Fibroblast of upper back skin (primary cell): ENCODE results near the gene CD72.

Experiments
- DNase-seq: peaks from one replicate; pipeline ENCODE4 v3.0.0-alpha.2; 2013

CD72 gene, protein sequence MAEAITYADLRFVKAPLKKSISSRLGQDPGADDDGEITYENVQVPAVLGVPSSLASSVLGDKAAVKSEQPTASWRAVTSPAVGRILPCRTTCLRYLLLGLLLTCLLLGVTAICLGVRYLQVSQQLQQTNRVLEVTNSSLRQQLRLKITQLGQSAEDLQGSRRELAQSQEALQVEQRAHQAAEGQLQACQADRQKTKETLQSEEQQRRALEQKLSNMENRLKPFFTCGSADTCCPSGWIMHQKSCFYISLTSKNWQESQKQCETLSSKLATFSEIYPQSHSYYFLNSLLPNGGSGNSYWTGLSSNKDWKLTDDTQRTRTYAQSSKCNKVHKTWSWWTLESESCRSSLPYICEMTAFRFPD

DNA sequence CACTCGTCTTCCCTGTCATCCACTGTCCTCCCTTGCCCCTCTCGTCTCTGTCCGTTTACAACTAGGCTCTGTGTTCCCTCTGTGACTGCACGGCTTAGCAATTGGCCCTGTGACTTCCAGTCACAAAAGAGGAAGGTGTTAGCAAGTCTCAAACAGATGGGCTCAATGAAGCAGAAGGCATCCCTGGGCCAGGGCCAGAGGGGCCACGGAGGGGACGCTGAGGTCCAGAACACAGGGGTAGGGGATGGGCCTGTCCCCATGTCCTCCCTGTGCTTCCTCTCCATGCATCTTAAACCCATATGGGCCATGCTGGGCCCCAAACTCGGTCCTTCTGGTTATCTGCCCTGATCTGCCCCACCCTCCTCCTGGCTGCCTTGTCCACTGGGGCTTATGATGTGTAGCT, at the start of gene CD72:
TSS of gene CD72 (minus strand) at position 89 of the 403 bp plus-strand sequence. CDS start 110 bp downstream, outside the sequence.
- no peak for DNase-seq

DNA sequence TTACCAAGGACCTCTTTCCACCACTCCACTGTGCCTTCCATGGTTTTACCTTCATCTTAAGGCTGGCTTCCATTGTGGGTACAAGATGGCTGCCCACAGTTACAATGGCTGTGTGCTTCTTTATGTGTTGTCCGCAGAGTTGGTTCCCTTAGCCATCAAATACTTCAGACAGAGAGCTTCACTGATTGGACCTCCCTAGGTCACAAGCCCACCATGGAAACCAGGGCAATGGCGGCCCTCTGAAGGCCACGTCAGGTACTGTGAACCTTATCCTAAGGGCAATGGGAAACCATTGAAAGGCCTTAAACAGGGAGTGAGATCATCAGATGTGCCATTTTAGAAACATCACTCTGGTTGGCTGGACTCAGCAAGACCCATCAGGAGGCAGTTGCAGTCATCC, 49.7 kb upstream of the CD72 start:
- no peak for DNase-seq

DNA sequence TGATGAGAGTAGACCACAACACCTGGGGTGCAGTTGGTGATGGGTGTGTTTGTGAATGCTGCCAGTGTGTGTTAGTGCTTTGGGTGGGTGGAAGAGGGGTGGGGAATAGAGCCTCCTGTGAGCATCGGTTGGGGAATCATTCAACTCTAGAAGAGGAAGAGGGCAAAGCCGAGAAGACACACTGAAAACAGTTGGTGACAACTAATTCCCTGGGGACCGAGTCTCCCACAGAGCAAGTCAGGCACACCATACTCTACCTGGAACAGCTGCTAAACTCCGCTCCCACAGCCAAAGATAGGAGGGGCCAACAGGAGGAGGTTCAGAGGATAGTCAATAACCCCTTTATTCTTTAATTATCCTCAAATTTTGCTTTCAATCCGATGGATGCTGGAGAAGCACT, 48.3 kb upstream of the CD72 start:
- no peak for DNase-seq

DNA sequence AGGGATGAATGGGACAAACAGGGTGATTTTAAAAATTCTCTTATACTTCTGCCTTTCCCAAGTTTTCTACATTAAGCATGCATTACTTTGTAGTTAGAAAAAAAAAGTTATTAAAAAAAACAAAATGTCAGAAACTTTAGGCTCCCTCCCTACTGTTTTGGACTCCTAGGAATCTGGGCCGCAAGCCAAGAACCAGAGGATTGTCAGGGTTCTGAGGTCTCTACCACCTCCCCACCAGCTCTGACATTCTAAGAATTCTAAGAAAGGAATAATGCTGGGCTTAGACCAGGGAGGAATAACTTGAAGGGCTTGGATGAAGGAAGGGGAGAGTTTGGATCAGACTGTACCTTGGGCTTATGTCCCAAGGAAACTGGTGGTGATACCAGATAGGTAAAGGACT, 47.8 kb upstream of the CD72 start:
- DNase-seq = peak; percentile 76

DNA sequence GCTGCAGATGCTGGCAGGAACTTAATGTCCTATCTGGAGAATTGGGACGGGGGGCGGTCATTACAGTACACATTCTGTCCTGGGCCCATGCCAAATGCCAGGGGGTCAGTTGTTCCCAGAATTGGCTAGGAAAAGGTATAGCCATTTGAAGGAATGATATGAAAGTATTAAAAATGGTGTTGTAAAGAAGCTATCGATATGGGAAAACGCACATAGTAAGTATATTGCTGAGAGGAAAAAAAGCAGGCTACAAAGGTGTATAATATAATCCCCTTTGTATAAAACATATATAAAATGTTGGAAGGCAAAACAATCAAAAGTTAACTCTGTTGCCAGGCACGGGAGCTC, 47.2 kb upstream of the CD72 start:
- no peak for DNase-seq

DNA sequence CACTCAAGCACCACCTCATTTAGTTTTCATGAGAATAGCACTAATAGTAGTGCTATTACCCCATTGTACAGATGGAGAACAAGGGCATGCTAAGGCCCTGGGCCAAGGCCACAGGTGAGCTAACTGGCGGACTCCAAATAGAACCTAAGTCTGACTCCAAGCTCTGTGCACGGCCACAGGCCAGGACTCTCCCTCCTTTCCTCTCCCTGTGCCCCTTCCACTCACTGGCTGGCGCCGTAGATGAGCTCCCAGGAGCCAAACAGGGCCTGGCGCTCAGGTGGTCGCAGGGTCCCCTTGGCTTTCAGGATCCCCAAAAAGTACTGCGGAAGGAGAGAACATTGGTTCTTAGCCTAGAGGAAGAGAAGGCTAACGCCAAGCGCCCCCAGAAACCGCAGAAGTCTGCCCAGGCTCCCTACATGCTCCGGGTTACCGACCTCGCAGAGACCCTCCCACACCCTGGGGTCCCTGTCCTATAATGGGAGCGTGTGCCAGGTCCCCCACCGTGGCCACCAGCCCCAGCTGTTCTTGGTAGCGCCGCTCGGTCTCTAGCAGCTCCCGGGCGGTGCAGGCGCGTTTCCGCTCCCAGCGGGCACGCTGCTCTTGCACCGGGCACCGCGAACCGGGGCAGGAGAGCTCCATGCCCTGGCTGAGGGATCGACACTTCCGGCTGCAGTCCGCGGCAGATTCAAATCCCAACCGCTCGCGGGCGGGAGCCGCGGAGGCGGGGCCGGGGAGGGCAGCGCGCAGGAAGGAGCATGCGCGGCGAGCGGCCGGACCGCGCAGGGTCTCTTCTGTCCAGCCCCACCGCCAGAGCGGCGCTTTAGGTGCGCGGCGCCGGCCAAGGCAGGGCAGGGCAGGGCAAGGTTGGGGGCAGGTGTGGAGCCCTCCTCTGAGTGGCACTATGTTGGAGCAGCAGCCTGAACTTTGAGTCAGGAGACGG, 46.6 kb upstream of the CD72 start, which contains the start of gene ARHGEF39:
TSS of gene ARHGEF39 (minus strand) at position 665 of the 940 bp plus-strand sequence. CDS start at position 639, 26 bp downstream.
- DNase-seq = peak; percentile 75

DNA sequence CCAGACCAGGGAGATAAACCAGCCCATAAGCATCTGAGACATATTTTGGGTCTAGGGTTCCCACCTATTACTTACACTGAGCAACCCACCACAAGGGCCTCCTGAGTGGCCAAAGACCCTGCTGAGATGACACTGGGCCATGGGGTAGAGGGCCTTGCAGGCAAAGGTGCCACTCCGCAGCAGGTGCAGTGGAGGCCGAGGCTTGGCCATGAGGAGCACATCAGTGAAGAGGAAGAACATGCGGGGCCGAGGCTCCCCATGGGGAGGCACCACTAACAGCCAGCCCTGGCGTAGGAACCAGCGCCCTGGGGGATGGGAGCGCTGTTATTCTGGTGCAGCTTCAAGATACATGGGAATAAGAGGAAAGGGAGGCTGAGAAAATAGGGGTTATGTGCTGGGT, 44.2 kb upstream of the CD72 start:
- DNase-seq = no peak

DNA sequence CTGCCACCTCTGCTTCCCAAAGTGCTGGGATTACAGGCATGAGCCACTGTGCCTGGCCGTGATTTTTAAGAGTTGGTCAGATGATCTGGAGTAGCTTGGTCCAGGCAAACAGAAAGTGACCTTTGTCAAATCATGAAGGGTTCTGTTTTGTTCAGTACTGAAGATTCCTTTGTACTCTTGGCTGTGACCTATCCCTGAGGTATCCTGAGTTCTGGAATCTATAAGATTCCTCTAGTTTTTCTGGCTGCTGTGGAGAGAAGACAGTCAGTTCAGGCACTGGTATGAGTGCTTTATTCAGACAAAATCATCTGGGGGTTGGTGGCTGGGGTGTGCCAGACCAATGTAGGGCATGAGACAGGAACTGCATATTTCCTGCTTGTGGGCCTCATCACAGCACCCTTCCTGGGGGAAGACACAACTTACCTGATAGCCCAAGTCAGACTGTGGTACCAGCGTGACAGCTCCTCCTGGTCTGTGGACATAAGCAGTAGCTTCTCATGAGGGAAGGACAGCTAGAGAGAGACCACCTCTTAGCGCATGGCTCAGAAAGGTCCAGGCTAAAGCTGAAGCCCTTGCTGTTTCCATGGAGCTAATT, 43.6 kb upstream of the CD72 start:
- no peak for DNase-seq

DNA sequence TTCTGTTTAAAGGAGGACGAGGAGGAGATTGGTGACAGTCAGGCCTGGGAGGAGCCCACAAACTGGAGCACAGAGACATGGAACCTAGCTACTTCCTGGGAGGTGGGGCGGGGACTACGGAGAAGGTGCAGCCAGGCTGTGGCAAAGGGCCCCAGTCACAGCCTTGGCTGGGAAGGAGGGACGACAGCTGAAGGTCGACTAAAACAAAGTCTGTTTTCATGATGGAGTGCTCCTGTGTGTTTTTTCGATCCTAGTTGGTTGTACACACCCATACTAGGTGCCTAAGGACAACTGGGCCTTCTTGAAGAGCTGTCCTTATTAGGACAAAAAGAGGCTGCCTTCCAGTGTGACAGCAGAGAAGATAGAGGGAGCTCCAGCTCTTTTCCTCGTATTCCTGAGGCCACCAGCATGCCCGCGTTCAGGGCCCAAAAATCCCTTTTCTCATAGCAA, 42.8 kb upstream of the CD72 start:
- peak; percentile 40 for DNase-seq

DNA sequence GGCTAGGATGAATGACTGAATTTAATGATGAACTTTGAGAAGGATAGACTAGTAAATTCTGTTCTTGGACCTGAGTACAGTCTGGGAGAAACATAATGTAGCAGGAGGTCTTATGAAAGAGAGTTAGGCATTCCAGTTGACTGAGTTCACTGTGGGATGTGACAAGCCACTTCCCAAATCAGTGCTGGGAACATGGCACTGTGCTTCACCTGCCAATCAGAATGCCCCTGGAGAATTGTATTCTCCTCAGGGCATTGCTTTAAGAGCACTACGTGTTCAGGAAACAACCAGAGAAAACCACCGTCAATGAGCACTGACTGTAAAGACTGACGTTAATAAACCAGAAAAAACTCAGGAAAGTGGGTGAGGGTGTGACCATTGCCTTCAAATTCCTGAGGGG, 41.1 kb upstream of the CD72 start:
- peak; percentile 19 for DNase-seq

DNA sequence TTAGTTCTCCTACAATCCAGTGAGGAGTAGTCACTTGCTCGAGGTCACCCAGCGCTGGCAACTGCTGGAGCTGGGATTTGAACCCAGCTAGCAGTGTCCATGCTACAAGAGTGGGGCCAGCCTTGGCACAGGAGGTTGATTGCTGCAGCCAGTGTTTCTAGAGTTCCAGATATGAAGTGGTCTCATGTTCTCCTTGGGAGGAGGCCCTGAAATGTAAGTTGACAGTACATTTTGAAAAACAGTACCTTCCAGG, 40.7 kb upstream of the CD72 start:
- DNase-seq = peak; percentile 41

DNA sequence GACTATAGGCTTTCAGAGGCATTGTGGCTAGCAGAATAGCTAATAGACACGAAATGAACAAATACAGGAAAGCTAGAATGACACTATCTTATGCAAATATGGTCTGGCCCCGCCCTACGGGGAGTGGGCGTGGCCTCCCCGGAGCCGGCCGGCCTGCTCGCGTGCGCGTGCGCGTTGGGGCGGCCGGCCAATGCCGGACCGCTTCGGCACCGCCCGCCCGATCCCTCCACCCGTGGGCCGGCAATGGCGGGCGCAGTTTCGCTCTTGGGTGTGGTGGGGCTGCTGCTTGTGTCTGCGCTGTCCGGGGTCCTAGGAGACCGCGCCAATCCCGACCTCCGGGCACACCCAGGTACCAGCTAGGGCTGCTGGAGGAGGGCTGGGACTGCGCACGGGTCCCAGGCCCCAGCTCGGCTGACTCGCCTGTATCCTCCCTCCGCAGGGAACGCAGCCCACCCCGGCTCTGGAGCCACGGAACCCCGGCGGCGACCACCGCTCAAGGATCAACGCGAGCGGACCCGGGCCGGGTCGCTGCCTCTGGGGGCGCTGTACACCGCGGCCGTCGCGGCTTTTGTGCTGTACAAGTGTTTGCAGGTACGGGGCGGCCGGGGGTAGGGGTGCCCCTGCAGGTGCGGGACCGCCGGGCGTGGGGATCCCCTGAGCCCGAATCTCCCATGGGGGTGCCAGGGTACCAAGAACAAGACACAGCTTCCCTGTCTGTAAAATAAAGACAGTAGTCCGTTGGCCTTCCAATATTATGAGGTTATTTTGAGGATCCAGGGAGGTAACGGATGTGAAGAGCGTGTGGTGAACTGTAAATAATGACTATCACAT, 40.1 kb upstream of the CD72 start, which contains the start of gene CCDC107:
TSS of gene CCDC107 (plus strand) at position 156 of the 831 bp plus-strand sequence. CDS start at position 244, 88 bp downstream.
- peak; percentile 82 for DNase-seq

DNA sequence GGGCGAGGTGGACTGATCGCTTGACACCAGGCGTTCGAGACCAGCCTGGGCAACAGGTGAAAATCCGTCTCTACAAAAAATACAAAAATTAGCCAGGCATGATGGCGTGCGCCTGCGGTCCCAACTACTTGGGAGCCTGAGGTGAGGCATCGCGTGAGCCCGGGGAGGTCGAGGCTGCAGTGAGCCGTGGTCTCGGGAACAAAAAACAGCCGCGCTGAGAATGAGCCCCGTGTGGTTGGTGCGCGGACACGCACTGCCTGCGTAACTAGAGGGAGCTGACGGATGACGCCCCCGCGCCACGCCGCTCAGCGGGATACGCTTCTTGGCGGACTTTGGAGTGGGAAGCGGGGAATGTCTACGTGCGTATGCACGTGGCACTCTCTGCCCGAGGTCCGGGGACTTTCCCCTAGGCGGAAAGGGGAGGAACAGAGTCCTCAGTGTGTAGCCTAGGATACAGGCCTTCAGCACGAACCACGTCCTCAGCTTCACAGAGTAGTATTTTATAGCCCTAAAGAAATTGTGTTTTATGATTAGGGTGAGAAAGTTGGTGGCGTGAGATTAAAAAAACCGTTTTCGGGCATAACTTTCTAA, 39.4 kb upstream of the CD72 start, which contains the start of gene RMRP:
TSS of gene RMRP (minus strand) at position 474 of the 591 bp plus-strand sequence.
- DNase-seq = peak; percentile 100

DNA sequence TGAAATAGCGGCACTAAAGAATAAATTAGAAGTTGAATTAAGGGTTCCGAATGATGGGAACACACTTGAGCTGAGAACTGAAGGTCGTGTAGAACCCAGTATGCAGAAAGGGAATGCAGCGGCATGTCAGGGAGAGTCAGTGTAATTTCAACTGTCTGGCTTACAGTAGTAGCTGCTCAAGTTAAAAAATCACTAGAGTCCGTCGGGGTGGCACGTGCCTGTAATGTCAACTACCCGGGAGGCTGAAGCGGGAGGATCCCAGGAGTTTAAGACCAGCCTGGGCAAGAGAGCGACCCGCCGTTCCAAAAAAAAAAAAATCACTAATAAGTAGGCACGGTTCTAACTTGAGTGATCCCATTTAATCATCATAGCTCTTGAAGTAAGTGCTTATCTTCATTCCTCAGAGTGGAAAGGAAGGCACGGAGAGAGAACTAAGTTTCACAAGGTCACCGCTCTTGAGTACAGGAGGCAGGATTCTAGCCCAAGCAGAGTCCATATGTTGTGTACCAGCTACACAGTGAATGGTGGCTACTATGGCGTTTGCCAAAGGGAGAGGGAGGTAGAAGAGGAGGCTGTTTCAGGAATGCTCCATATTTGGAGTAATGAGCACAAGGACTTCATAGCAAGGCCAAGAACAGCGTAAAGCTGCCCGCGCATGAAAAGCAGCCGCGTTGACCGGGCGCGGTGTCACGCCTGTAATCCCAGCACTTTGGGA, 38.8 kb upstream of the CD72 start:
- peak; percentile 41 for DNase-seq

DNA sequence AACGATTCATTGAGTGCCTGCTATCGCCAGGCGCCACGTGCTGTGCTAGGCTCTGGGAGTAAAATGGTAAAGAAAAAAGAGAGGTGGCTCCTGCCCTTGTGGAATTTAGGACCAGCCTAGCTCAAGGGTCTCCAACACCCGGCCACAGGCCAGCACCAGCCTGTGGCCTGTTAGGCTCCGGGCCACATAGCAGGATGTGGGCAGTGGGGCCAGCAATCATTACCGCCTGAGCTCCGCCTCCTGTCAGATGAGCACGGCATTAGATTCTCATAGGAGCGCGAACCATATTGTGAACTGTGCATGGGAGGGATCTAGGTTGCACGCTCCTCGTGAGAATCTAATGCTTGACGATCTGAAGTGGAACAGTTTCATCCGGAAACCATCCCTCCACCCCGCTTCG, 38.1 kb upstream of the CD72 start:
- no peak for DNase-seq

DNA sequence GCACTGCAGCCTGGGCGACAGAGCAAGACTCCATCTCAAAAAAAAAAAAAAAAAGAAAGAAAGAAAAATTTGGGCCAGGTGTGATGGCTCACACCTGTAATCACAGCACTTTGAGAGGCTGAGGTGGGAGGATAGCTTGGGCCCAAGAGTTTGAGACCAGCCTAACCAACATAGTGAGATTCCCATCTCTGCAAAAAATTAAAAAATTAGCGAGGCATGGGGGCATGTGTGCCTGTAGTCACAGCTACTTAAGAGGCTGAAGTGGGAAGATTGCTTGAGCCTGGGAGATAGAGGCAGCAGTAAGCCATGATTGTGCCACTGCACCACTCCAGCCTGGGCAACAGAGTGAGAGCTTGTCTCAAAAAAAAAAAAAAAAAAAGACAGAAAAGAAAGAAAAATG, 35.4 kb upstream of the CD72 start:
- no peak for DNase-seq

DNA sequence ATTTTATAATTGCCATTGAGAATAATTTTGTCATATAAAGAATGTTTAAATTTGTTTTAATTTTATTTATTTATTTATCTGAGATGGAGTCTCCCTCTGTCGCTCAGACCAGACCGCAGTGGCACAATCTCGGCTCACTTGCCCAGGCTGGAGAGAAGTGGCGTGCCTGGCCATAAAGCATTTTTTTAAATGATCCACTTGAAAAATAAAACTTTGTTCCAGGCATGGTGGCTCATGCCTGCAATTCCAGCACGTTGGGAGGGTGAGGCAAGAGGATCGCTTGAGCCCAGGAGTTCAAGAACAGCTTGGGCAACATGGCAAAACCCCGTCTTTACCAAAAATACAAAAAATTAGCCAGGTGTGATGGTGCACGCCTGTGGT, 34.6 kb upstream of the CD72 start:
- DNase-seq = no peak

DNA sequence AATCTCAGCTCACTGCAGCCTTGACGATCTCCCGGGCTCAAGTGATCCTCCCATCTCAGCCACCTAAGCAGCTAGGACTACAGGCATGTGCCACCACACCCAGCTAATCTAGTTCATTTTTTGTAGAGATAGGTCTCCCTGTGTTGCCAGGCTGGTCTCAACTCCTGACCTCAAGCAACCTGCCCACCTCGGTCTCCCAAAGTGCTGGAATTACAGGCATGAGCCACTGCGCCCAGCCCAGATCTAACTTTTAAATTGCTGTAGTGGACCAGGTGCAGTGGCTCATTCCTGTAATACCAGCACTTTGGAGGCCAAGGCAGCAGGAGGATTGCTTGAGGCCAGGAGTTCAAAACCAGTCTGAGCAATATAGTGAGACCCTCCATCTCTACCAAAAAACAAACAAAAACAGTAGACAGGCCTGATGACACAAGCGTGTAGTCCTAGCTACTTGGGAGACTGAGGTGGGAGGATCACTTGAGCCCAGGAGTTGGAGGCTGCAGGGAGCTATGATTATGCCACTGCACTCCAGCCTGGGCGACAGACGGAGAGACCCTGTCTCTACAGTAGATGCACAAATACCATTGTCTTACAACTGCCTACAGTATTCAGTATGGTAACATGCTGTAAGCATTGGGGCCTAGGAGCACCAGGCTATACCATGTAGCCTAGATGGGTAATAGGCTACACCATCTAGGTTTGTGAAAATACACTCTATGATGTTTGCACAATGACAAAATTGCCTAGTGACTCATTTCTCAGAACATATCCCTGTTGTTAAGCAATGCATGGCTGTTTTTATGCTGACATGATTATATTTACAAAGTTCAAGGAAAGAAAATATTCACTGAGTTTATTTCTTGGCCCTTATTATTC, 34.0 kb upstream of the CD72 start:
- DNase-seq = no peak

DNA sequence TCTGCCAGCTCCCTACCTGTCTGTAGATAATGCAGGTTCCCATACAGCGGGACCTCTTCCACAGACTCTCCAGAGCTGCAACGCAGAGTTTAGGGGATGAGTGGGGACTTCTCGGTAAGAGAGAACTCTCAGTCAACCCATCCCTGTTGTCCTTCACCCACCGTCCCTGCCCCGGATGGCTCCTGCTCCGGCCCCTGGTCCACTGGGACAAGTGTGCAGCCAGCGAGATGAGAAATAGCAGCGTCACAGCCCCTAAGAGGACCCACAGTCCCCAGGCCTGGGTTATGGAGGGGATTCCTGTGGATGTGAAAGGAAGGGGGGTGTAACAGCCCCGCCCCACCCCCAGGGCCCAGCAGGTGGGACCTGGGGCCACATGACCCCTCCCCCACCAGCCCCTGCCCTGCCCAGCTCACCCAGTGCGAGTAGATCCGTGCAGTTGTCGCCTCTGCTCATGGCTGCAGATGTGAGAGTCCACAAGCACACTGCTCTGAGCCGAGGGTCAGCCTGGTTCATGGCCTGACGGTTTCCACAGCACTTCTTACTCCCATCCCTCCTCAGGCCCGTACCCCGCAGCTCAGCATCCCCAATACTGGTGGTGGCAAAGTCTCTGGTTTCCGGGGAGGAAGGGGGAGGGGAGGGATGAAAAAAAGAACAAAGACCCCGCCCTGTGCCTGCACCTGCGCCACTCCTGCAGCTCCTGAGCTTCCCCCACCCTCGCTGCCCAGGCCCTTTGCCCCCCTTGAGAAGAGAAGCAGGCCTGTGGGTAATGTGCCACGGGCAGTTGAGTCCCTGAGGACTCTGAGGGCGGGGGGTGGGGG, 32.3 kb upstream of the CD72 start, which contains the start of gene SIT1:
TSS of gene SIT1 (minus strand) at position 591 of the 818 bp plus-strand sequence. CDS start at position 513, 78 bp downstream.
- no peak for DNase-seq
